Activated T-helper 2 cell treated with anti-CD3 and anti-CD28 coated beads, Interferon-gamma antibody, Interleukin-2, Interleukin-4, amounts not matched to agents 10 μg/mL and 5 μg/mL and 100 μg/mL, durations not matched to agents 14 hours and 24 hours and 36 hours (primary cell): ENCODE data around the gene LPAR3. TPM values are rescaled to one million over a fixed set of nuclear protein-coding genes. Genes with fewer than 3 reads are reported as not detected.

Experiments
- DNase-seq: peaks from one replicate; pipeline ENCODE4 v3.0.0; 2021; ENCODE audit warnings: low spot score
- H3K27ac Mint-ChIP-seq: one replicate; pipeline ENCODE4 v1.8.0; 2021; ENCODE audit warnings: mixed read lengths
- H3K27me3 Mint-ChIP-seq: one replicate; pipeline ENCODE4 v1.8.0; 2021; ENCODE audit warnings: low read depth, mixed read lengths
- H3K36me3 Mint-ChIP-seq: one replicate; pipeline ENCODE4 v1.8.0; 2021; ENCODE audit warnings: low read depth, mixed read lengths
- H3K4me1 Mint-ChIP-seq: one replicate; pipeline ENCODE4 v1.8.0; 2021; ENCODE audit warnings: low read depth, mixed read lengths
- H3K4me3 Mint-ChIP-seq: one replicate; pipeline ENCODE4 v1.8.0; 2021; ENCODE audit warnings: low read depth, mild to moderate bottlenecking, moderate library complexity, mixed read lengths
- H3K9me3 Mint-ChIP-seq: one replicate; pipeline ENCODE4 v1.8.0; 2021; ENCODE audit warnings: mixed read lengths
- intact Hi-C: fragments of 100-400 bp; cut with micrococcal nuclease; formaldehyde crosslinking; loops from one replicate; pipeline ENCODE4 v1.15.1; 2023
- total RNA-seq: library from RNA; stranded (reverse); gene quantifications from 2 replicates; pipeline ENCODE4 v1.2.3, GENCODE V29; 2022

LPAR3 gene
- total RNA-seq, 1 donor from 2014 or later: not detected

DNA sequence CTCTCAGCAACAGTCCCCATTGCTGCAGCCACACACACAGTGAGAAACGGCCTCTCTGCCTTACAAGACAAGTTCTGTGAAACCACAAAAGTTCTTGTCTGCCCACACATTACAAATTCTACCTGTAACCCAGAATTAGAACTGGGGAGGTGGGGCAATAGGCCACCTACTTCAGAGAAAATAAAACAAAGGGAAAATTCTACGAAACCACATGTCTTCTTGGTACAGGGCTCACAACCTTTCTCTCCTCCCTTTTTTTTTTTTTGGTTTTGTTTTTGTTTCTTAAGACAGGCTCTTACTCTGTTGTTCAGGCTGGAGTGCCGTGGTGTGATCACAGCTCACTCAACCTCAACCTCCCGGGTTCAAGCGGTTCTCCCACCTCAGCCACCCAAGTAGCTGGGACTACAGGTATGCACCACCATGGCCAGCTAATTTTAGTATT is 30.2 kb downstream of the LPAR3 start:
- Mint-ChIP-seq H3K4me1 (peaks cover 43% of the 10 kb centered on the region), H3K4me3 (peak overlapping the region; percentile 46), H3K27ac (peak overlapping the region; percentile 55), H3K9me3 (no peaks in the 10 kb centered on the region), H3K36me3 (no peaks in the 10 kb centered on the region), H3K27me3 (peaks cover 11% of the 10 kb centered on the region)
- DNase-seq: peak; percentile 57
- intact Hi-C loops: loop anchor here (1.0 to 10.0 kb wide), 2 partner anchors 9 to 718 kb away; partner anchors contain the start of gene PRKACB

DNA sequence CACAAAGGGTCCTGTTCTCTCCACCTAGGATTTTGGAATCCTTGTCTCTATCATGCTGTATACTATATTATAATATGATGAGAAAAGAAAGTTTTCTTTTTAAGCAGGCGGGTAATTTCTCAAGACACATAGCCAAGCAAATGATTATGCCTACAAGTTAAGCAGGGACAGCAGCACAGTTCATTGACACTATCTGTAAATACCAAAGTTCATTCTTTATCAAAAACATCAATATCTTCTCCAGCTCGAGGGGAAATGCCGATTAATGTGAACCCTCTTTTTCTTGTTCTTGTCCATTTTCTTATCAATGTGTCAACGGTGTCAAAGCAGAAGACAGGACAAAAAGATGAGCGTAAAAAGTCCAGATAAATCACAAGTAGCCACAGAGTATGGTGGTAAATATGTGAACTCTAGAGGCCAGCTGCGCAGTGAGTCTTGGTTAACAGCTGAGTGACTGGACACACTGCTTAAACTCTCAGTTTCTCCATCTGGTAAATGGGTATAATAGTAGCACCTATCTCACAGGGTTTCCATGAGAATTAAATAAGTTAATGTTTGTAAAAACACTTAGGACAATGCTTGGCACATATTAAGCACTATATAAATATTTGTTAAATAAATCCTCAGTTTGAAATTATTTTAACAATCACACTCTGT is 30.9 kb downstream of the LPAR3 start:
- no peak overlapping the region for H3K27ac Mint-ChIP-seq
- DNase-seq: no peak
- no peaks in the 10 kb centered on the region for H3K36me3 Mint-ChIP-seq
- intact Hi-C loops: loop anchor here (1.0 to 10.0 kb wide), 2 partner anchors 8 to 717 kb away; partner anchors contain the start of gene PRKACB
- H3K9me3 Mint-ChIP-seq: no peaks in the 10 kb centered on the region
- peaks cover 43% of the 10 kb centered on the region for H3K4me1 Mint-ChIP-seq
- H3K4me3 Mint-ChIP-seq: peak overlapping the region; percentile 26
- H3K27me3 Mint-ChIP-seq: peaks cover 13% of the 10 kb centered on the region

DNA sequence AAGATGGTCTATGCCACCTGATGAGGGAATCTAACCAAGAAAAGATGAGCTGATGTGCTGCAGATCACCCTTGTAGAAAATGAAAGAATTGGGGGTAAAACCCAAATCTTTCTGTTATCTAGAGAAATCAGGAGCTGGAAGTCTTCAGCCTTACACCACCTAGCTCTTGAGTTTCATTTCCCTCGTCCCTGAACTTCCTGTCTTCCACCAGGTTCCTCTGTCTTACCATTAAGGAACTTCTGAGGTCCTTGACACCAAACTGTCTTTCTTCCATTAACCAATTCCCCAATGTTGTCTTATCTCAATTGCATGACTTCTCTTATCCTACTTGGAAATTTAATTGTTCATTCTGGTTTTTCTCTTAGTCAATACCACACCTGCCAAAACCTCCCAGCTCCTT is 31.5 kb downstream of the LPAR3 start:
- H3K27ac Mint-ChIP-seq: no peak overlapping the region
- H3K4me1 Mint-ChIP-seq: peaks cover 43% of the 10 kb centered on the region
- H3K27me3 Mint-ChIP-seq: peaks cover 8% of the 10 kb centered on the region
- no peaks in the 10 kb centered on the region for H3K9me3 Mint-ChIP-seq
- no peak for DNase-seq
- intact Hi-C loops: loop anchor here (10.0 kb wide), 1 partner anchor 717 kb away; the partner anchor contains the start of gene PRKACB
- no peak overlapping the region for H3K4me3 Mint-ChIP-seq
- no peaks in the 10 kb centered on the region for H3K36me3 Mint-ChIP-seq

DNA sequence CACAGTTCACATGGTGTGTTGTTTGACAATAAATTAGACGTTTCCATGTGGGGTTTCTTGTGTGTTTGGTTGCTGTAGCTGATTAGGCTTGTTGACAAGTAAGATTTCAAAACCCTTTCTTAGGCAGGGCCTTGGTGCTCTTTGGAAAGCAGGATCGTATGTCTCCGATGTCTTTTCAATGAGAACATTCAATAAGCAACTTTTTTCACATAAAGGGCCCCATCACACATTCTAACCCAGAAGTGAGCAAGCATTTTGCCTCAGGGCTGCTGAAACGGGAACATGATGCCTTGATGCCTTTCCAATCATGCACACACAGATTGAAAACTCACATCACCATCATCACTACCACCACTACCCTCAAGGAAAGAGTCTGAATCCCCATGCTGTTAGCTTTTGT is 33.1 kb downstream of the LPAR3 start:
- Mint-ChIP-seq H3K4me3 (no peak overlapping the region), H3K36me3 (no peaks in the 10 kb centered on the region), H3K4me1 (peaks cover 51% of the 10 kb centered on the region), H3K9me3 (no peaks in the 10 kb centered on the region), H3K27ac (no peak overlapping the region), H3K27me3 (peaks cover 12% of the 10 kb centered on the region)
- no peak for DNase-seq
- intact Hi-C loops: loop anchor here (10.0 kb wide), 3 partner anchors 75 to 715 kb away; partner anchors contain the start of gene PRKACB

DNA sequence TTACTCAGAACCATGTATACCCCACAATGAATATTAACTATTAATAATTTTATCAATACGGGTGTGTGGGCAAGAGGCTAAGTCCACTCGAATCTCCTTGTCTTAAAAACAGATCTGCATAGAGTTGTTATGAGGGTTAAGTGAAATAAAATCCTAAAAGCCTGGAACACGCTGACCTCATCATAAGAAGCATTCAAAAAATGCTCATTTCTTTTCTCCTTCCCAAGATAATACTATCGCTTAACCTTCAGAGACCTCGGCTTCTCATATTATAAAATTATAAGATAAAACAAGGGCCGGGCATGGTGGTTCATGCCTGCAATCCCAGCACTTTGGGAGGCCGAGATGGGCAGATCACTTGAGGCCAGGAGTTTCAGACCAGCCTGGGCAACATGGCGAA is 35.1 kb downstream of the LPAR3 start:
- no peak for DNase-seq
- H3K27me3 Mint-ChIP-seq: peaks cover 14% of the 10 kb centered on the region
- peaks cover 58% of the 10 kb centered on the region for H3K4me1 Mint-ChIP-seq
- H3K9me3 Mint-ChIP-seq: no peaks in the 10 kb centered on the region
- H3K4me3 Mint-ChIP-seq: no peak overlapping the region
- no peaks in the 10 kb centered on the region for H3K36me3 Mint-ChIP-seq
- H3K27ac Mint-ChIP-seq: no peak overlapping the region
- intact Hi-C loops: loop anchor here (10.0 kb wide), 2 partner anchors 77 to 117 kb away; no protein-coding TSS in a partner anchor

DNA sequence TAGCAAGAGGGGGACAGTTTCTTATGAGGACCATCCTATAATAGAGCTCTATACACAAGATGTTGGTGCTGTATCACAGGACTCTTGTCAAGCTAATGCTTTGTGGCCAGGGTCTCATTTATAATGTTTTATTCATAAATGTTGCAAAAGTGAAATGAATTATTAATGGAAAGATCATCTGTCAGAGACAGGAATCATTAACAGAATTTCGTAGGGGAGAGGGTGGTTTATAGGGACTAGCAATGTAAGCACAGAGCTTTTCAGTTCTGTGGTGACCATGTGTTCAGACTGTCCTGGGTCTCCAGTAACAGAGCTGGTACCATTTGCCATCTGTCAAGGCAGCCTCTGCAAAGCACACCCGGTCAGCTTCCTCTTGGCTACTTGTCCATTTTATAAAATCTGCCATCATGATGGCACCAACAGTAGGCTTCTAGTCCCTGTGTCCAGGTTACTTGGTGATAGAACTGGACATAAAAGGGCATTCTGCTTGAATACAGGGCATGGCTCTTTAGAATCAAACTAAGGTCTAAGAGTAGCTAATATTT is 36.2 kb downstream of the LPAR3 start:
- Mint-ChIP-seq H3K4me1 (peaks cover 47% of the 10 kb centered on the region), H3K36me3 (no peaks in the 10 kb centered on the region), H3K27ac (no peak overlapping the region), H3K4me3 (no peak overlapping the region), H3K27me3 (peaks cover 14% of the 10 kb centered on the region), H3K9me3 (no peaks in the 10 kb centered on the region)
- intact Hi-C loops: loop anchor here (10.0 kb wide), 2 partner anchors 78 to 118 kb away; no protein-coding TSS in a partner anchor
- DNase-seq: no peak

DNA sequence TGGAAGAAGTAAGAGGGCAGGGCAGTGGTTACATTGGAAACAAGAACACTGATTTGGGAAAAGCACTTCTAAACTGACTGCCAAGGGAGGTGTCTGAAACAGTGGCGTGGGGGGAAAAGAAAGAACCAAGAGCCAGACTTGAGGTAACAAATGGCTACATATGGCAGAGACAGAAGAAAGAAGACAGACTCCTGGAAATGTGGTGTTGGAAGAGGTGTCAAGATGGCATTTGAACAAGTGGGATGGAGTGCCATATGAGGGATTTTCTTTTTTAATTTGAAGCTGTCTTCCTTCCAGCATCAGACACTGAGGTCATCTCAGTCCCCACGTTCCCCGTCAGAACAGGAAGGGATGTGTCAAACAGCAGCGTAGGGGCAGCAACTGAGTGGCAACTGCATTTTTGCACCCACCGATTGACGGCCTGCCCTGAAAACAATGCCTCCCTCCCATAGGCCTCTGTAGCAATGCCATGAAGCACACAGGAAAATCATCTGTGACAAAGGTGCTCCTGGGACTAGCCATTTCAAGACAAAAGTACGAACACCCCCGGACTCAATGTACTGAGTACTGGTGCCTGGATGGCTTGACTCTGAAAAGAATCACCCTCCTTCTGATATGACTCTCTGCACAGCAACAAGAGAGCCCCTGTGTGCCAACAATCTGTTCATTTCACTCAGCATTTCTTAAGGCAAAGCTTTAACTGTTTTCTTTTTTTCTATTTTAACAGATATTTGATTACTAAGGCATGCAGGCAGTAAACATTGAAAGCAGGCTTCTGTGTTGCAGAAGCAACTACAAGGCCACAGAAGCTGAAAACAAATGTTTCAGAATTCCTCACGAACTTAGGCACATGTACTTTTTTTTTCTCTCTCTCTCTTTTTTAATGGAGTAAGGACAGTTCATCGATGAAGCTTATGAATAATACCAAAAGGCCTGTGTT is 37.0 kb downstream of the LPAR3 start:
- Mint-ChIP-seq H3K27ac (no peak overlapping the region), H3K4me1 (peaks cover 39% of the 10 kb centered on the region), H3K27me3 (peaks cover 17% of the 10 kb centered on the region), H3K36me3 (no peaks in the 10 kb centered on the region), H3K4me3 (no peak overlapping the region), H3K9me3 (no peaks in the 10 kb centered on the region)
- no peak for DNase-seq
- intact Hi-C loops: loop anchor here (10.0 kb wide), 2 partner anchors 79 to 119 kb away; no protein-coding TSS in a partner anchor

DNA sequence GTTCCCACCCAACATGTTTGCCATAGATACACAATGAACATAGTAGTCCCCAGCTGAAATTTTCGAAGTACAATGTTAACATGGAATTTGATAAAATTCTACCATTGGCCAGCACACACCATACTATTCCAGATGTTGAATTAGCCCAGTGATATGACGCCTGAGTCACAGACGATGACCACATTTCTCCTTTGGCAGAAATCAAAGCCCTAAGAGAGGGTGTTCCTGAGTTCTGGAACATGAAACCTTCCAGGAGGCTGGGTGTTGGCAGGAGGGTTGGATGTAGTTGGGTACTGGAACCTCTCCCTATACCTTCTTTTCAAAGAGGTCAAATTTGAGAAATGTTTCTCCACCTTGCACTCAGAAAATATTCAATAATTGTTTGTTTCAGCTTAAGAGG is 37.8 kb downstream of the LPAR3 start:
- H3K4me1 Mint-ChIP-seq: peaks cover 38% of the 10 kb centered on the region
- no peak for DNase-seq
- no peaks in the 10 kb centered on the region for H3K36me3 Mint-ChIP-seq
- no peaks in the 10 kb centered on the region for H3K9me3 Mint-ChIP-seq
- no peak overlapping the region for H3K27ac Mint-ChIP-seq
- no peak overlapping the region for H3K4me3 Mint-ChIP-seq
- intact Hi-C loops: loop anchor here (10.0 kb wide), 2 partner anchors 80 to 120 kb away; no protein-coding TSS in a partner anchor
- peaks cover 17% of the 10 kb centered on the region for H3K27me3 Mint-ChIP-seq

DNA sequence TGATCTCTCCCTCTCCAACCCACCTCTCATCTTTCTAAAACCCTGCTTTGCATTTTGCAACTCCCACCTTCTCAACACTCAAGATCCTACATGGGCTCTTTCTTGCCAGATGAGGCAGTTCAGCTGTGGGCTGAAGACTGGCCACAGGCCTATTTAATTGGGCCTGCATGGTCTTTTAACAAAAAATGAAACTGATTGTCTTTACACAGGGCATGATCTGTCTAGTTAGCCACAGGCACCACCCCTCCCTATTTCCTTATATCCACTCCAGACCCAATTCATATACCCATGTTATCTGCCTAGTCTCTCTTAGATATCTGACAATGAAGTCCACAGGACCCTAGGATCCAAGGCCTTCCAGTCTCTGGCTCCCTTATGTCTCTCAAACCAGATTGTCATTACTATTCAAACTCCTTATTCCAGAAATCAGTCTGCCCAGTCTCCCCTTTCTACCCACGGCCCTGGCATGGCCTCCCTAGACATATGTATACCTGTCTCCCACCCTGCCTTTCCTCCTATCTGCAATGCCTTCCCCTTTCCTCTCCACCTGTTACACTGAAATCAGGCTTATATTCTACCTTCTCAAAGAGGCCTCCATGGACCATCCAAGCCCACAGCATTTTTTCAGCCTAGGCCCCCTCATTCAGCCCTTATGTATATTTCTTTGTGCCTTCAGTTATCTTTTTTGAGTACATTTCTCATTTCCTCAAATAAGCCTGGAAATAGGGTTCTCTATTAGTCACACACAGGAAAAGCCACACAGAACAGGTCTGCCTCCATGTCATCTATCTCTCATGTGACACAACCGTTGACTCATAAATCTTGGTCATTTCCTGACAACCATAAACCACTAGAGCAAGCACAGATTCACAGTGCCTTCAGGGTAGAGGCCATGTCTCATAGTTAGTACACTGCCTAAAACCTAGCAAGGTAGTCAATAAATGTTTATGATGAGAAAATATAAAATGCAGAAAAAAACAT is 39.0 kb downstream of the LPAR3 start:
- no peak overlapping the region for H3K4me3 Mint-ChIP-seq

DNA sequence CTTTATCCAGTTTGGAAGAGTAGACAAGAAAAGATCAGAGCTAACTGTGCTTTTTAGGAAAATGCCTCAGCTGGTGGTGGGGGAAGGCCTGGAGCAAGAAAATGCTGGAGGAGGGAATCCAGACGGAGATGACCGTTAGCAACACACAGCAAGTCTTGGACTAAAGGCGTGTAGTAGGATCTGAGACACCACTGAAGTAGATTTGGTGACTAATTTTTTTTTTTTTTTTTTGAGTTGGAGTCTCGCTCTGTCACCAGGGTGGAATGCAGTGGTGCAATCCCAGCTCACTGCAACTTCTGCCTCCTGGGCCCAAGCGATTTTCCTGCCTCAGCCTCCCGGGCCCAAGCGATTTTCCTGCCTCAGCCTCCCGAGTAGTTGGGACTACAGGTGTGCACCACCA is 41.2 kb downstream of the LPAR3 start:
- intact Hi-C loops: loop anchor here (5.0 to 10.0 kb wide), 4 partner anchors 83 to 200 kb away; partner anchors contain the start of gene MCOLN2
- Mint-ChIP-seq H3K27ac (no peak overlapping the region), H3K27me3 (peaks cover 9% of the 10 kb centered on the region), H3K4me1 (peaks cover 27% of the 10 kb centered on the region), H3K36me3 (no peaks in the 10 kb centered on the region), H3K9me3 (no peaks in the 10 kb centered on the region), H3K4me3 (no peak overlapping the region)
- no peak for DNase-seq

More for the DNA sequence above, 39.0 kb downstream of the LPAR3 start:
- intact Hi-C loops: loop anchor here (1.0 to 10.0 kb wide), 5 partner anchors 8 to 198 kb away; partner anchors contain the start of gene MCOLN2
- DNase-seq: peak; percentile 45
- H3K36me3 Mint-ChIP-seq: no peaks in the 10 kb centered on the region
- H3K27ac Mint-ChIP-seq: peak overlapping the region; percentile 33
- peaks cover 31% of the 10 kb centered on the region for H3K4me1 Mint-ChIP-seq
- H3K9me3 Mint-ChIP-seq: no peaks in the 10 kb centered on the region
- H3K27me3 Mint-ChIP-seq: peaks cover 17% of the 10 kb centered on the region

DNA sequence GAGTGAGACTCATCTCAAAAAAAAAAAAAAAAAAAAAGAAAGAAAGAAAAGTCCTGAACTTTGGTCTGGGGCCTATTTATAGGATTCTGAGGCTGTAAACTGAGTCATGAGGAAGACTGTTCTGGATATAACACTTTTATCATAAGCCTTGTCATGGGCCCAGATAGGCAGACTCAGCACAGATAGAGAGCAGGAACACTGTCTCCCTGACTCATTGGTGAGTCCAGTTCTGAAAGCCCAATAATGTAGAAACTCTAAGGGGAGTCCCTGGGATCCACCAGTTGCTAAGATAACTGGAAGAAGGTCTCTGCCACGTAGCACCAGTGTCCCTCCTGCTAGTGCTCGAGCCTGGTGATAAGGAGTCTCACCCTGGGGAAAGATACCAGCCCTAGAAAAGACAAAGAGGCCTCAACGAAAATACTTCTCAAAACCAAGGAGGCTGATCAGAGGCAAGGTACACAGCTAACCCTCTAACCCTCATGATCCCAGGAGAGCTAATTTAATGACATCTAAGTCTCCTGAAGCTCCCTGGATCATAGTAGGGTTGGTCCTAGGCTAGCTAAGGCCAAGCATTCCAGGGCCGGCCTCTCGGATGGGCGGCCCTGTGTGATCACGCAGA is 43.5 kb downstream of the LPAR3 start:
- DNase-seq: no peak
- Mint-ChIP-seq H3K27me3 (peaks cover 10% of the 10 kb centered on the region), H3K4me1 (peaks cover 16% of the 10 kb centered on the region), H3K4me3 (no peak overlapping the region), H3K36me3 (no peaks in the 10 kb centered on the region), H3K27ac (no peak overlapping the region), H3K9me3 (no peaks in the 10 kb centered on the region)
- intact Hi-C loops: no loop called here
